GM12891 (cell line): ENCODE measurements around the gene ANKFN1.

Source experiments
- POLR2A ChIP-seq: IDR thresholded peaks from 2 replicates; pipeline ENCODE4 v1.6.1; 2011; ENCODE audit warnings: low read depth, low read length, control low read depth
- SPI1 ChIP-seq: IDR thresholded peaks from 2 replicates; pipeline ENCODE4 v1.6.1; 2011; ENCODE audit warnings: low read depth, low read length, control low read depth

DNA sequence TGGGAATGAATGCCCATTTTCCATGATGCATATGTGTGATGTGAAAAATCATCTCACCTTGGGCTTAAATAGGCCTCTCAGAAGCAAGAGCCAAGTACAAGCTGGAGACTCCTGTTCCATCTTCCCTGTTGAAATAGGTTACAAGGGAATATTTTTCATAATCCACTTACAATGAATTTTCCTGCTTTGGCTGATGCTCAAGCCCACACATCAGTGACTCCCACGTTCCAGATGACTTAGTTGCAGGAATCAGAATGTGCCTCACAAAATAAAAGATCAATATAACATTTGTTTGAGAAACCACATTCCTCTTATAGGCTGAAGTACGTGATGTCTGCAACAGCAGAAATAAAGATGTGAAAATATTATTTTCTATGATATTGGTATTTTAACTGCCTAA, 24.1 kb downstream of the ANKFN1 start:
- TF ChIP-seq SPI1 (no peak), POLR2A (no peak)
